Endothelial cell (in vitro differentiated cells): Measurements from ENCODE around the gene FOXJ2. TPM values are rescaled to one million over a fixed set of nuclear protein-coding genes. Genes with fewer than 3 reads are reported as not detected.

Experiments
- DNase-seq: peaks from one replicate; pipeline ENCODE4 v3.0.0; 2021; ENCODE audit warnings: low spot score
- H3K27ac Mint-ChIP-seq: one replicate; pipeline ENCODE4 v1.8.0; 2021; ENCODE audit warnings: mixed read lengths, inconsistent platforms; ENCODE audit not compliant: unreplicated experiment
- H3K27me3 Mint-ChIP-seq: one replicate; pipeline ENCODE4 v1.8.0; 2021; ENCODE audit warnings: mild to moderate bottlenecking, moderate library complexity, mixed read lengths, inconsistent platforms; ENCODE audit not compliant: unreplicated experiment
- H3K36me3 Mint-ChIP-seq: one replicate; pipeline ENCODE4 v1.8.0; 2021; ENCODE audit warnings: mild to moderate bottlenecking, low read depth, mixed read lengths, inconsistent platforms; ENCODE audit not compliant: unreplicated experiment
- H3K4me1 Mint-ChIP-seq: one replicate; pipeline ENCODE4 v1.8.0; 2021; ENCODE audit warnings: mild to moderate bottlenecking, mixed read lengths, inconsistent platforms; ENCODE audit not compliant: unreplicated experiment
- H3K4me3 Mint-ChIP-seq: one replicate; pipeline ENCODE4 v1.8.0; 2021; ENCODE audit warnings: mild to moderate bottlenecking, mixed read lengths, inconsistent platforms; ENCODE audit not compliant: unreplicated experiment
- H3K9me3 Mint-ChIP-seq: one replicate; pipeline ENCODE4 v1.8.0; 2021; ENCODE audit warnings: mixed read lengths, inconsistent platforms; ENCODE audit not compliant: unreplicated experiment
- total RNA-seq: library from RNA; stranded (reverse); fragmentation: NEBNext Ultra II Directional; extraction: Animal tissue kit (Norgen Biotek cat#: 25700); gene quantifications from one replicate; pipeline ENCODE4 v1.2.1, GENCODE V29; 2021; ENCODE audit not compliant: unreplicated experiment
- TF ChIP-seq, protein P1 (sequence below): fragments of 200-600 bp; sonication (generic); IDR thresholded peaks from one replicate; pipeline ENCODE4 v1.5.0; 2021; ENCODE audit warnings: antibody characterized with exemption; ENCODE audit not compliant: unreplicated experiment

The FOXJ2 gene
- total RNA-seq, 1 donor from 2014 or later, result 42.7 TPM

DNA sequence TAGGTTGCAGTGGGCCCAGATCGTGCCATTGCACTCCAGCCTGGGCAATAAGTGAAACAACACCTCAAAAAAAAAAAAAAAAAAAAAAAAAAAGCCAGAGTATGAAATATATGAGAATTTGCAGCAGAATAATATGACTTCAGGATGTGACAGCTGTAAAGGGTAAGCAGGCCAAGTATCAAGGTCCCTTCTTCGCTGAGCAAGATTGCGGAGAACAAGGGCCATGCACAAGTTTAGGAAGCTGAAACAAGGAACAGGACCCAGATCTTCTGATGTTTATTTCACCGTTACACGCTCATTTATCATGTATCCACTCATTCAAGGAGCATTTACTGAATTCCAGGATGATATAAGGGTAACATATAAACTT lies 659 bp upstream of the FOXJ2 start:
- Mint-ChIP-seq H3K27ac (peak overlapping the region; percentile 50), H3K36me3 (peaks cover 9% of the 10 kb centered on the region), H3K9me3 (no peaks in the 10 kb centered on the region), H3K27me3 (peaks cover 3% of the 10 kb centered on the region), H3K4me1 (peaks cover 51% of the 10 kb centered on the region), H3K4me3 (peak overlapping the region; percentile 89)
- DNase-seq, result no peak
- TF ChIP-seq, protein P1, sequence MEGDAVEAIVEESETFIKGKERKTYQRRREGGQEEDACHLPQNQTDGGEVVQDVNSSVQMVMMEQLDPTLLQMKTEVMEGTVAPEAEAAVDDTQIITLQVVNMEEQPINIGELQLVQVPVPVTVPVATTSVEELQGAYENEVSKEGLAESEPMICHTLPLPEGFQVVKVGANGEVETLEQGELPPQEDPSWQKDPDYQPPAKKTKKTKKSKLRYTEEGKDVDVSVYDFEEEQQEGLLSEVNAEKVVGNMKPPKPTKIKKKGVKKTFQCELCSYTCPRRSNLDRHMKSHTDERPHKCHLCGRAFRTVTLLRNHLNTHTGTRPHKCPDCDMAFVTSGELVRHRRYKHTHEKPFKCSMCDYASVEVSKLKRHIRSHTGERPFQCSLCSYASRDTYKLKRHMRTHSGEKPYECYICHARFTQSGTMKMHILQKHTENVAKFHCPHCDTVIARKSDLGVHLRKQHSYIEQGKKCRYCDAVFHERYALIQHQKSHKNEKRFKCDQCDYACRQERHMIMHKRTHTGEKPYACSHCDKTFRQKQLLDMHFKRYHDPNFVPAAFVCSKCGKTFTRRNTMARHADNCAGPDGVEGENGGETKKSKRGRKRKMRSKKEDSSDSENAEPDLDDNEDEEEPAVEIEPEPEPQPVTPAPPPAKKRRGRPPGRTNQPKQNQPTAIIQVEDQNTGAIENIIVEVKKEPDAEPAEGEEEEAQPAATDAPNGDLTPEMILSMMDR, result no peak

DNA sequence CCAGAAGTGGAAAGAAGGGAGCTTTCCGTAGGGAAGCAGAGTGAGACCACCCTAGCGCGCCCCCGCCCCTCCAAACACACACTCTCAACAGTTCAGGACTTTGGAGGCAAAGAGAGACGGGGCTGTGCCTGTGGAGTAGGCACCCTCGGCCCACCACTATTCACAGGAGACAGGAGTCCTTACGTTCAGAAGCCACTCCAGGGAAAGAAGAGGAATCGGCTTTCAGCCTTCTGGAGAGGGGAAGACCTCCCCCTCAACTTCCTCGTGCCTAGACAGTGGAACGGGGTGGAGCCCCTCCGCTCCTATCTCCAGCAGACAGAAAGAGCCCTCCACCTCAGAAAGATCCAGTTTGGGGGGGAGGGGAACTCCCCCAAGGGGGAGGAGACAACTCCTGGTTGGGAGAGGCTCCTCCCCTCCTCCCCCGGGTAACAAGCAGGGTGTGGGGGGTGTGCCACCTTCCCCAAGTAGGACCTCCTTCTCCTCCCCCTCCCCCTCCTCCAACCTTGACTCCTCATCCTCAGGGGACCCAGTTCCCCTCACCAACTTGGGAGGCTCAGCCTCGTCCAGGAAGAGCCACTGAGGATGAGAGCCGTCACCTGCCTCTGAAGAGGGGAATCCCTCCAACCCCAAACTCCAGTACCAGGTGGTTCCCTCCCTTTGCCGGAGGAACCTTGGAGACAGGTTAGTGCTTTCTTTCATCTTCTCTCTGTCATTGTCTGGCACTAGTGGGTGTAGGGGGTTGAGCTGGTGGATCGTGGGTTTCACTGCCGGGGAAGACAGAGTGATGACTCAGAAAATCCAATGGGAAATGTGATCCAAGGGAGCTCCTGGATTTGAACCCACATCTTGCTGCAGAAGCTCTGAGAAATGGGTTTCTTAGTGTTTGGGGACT lies 883 bp downstream of the FOXJ2 start:
- Mint-ChIP-seq H3K4me1 (peaks cover 58% of the 10 kb centered on the region), H3K27ac (peak overlapping the region; percentile 40), H3K9me3 (no peaks in the 10 kb centered on the region), H3K4me3 (peak overlapping the region; percentile 92), H3K36me3 (peaks cover 14% of the 10 kb centered on the region), H3K27me3 (peaks cover 8% of the 10 kb centered on the region)
- DNase-seq, result peak; percentile 42
- TF ChIP-seq, protein P1, result no peak

DNA sequence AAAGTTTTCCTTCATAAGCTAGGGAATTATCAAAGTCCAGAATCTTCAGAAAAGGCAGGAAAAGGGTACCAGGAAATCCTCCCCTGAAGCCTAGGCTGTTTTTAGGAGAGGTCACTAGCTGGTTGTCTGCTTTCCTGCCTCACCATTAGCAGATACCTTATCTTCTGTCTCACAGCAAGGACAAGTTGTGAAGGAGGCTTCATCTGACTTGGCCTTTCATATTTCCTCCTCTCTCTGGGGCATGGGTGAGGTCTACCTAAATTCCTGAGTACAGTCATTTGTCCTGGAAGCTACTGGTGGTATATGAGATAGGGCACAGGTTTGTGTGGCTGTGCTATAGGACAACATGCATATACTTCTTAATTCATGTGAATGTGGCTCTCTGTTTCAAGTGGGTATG lies 2.3 kb downstream of the FOXJ2 start:
- peak overlapping the region; percentile 64 for H3K27ac Mint-ChIP-seq

DNA sequence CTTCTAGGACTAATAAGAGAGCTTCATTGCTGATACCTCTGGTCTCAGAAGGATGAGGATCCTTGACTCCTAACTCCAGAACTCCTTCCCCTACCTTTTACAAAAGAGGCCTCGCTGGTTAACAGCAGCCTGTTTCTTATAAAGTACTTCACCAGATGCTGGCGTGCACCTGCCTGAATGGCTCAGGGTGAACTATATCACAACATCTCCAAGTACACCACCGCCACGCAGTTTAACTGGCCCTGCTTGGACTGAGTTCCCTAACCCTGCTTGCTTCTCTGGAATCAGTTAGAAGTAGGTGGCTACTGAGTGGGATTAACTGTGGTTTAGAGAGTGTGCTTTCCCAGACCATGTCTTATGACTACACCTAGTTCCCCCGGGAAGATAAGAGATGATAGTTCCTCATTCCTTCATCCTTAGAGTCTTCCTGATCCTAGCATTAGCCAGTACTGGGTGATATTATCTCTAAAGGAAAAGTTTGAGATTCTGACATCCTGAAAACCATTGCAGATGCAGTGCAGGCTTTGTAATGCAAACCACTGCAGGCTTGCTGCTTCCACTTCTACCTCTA lies 3.0 kb downstream of the FOXJ2 start:
- H3K9me3 Mint-ChIP-seq, result no peaks in the 10 kb centered on the region
- H3K4me3 Mint-ChIP-seq, result peak overlapping the region; percentile 92
- H3K36me3 Mint-ChIP-seq, result peaks cover 19% of the 10 kb centered on the region
- peaks cover 11% of the 10 kb centered on the region for H3K27me3 Mint-ChIP-seq
- peak overlapping the region; percentile 91 for H3K27ac Mint-ChIP-seq
- TF ChIP-seq, protein P1, result no peak
- peaks cover 66% of the 10 kb centered on the region for H3K4me1 Mint-ChIP-seq
- DNase-seq, result no peak

More for the DNA sequence above, 2.3 kb downstream of the FOXJ2 start:
- DNase-seq, result no peak
- H3K4me1 Mint-ChIP-seq, result peaks cover 71% of the 10 kb centered on the region
- TF ChIP-seq, protein P1, result no peak
- peaks cover 18% of the 10 kb centered on the region for H3K36me3 Mint-ChIP-seq
- H3K4me3 Mint-ChIP-seq, result peak overlapping the region; percentile 92
- H3K27me3 Mint-ChIP-seq, result peaks cover 11% of the 10 kb centered on the region
- no peaks in the 10 kb centered on the region for H3K9me3 Mint-ChIP-seq

DNA sequence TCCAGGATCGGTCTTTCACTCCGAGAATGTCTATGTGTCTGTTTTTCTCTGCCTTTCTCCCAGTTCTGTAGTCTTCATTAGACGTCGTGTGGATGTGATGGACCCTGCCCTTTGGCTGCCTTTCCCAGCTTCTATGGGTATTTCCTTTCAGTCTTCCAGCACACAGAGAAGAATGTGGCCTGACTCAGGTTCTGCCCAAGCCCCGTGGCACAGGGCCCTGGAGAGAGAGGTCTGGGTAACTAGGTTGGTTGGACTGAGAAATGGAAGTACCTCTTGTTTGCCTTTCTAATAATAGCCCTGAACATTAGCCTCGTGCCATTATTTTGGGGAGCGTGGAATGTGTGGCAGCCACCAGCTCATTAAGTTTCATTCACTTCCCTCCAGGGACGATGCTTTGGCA lies 3.8 kb downstream of the FOXJ2 start:
- peaks cover 65% of the 10 kb centered on the region for H3K4me1 Mint-ChIP-seq
- peaks cover 19% of the 10 kb centered on the region for H3K36me3 Mint-ChIP-seq
- peak overlapping the region; percentile 92 for H3K4me3 Mint-ChIP-seq
- DNase-seq, result no peak
- H3K27me3 Mint-ChIP-seq, result peaks cover 11% of the 10 kb centered on the region
- peak overlapping the region; percentile 1 for H3K27ac Mint-ChIP-seq
- H3K9me3 Mint-ChIP-seq, result no peaks in the 10 kb centered on the region
- TF ChIP-seq, protein P1, result no peak
